A549 (cell line): ENCODE data around the gene KCTD18. TPM values are rescaled to one million over a fixed set of nuclear protein-coding genes. Genes with fewer than 3 reads are reported as not detected.

Experiments
- ATAC-seq, 2 experiments: fragments of 200-7000 bp in 1 of 2; fragments of >200 bp in 1 of 2; cut with Nextera tagmentation in 1 of 2; cut with Tn5 transposase in 1 of 2; 3 replicates each; pipeline versions ENCODE4 v1.8.0 to v1.9.1; 2018 to 2020; ENCODE audit warnings: mild to moderate bottlenecking in 1 of 2, moderate library complexity in 1 of 2
- CTCF ChIA-PET: fragments of 300-600 bp; sonication (Branson Sonifier 250); formaldehyde crosslinking; extraction: SDS; loops from one replicate; lab custom pipeline; 2021; ENCODE audit warnings: antibody characterized with exemption, inconsistent platforms; lab: Yijun Ruan, JAX
- POLR2A ChIA-PET: fragments of 350-600 bp; formaldehyde crosslinking; extraction: SDS; loops from one replicate; lab custom pipeline; 2021; ENCODE audit warnings: antibody characterized with exemption, inconsistent platforms; lab: Yijun Ruan, JAX
- DNase-seq, 2 experiments: peaks; one replicate each; pipeline versions ENCODE4 v3.0.0 to v3.0.0-alpha.2; 2011 to 2016; ENCODE audit warnings: low read depth in 1 of 2, low spot score in 1 of 2
- FAIRE-seq: peaks from 2 replicates; lab custom pipeline; 2011; peaks lifted over from hg19 to GRCh38; lab: Jason Lieb, UNC
- H3K27ac ChIP-seq, 2 experiments: fragments of >200 bp; sonication (Bioruptor Twin); formaldehyde crosslinking; 3 replicates each; pipeline ENCODE4 v1.5.1; 2016 to 2017
- H3K4me1 ChIP-seq: fragments of >200 bp; sonication (Bioruptor Twin); formaldehyde crosslinking; 3 replicates; pipeline ENCODE4 v1.6.1; 2016
- H3K4me2 ChIP-seq: fragments of >200 bp; sonication (Bioruptor Twin); formaldehyde crosslinking; 3 replicates; pipeline ENCODE4 v1.6.1; 2016
- H3K4me3 ChIP-seq: fragments of >200 bp; sonication (Bioruptor Twin); formaldehyde crosslinking; 3 replicates; pipeline ENCODE4 v1.5.1; 2016
- H3K9me3 ChIP-seq: fragments of >200 bp; sonication (Bioruptor Twin); formaldehyde crosslinking; 3 replicates; pipeline ENCODE4 v1.6.1; 2016
- CBX2 ChIP-seq: fragments of 200-600 bp; sonication (generic); IDR thresholded peaks from 2 replicates; pipeline ENCODE4 v1.6.1; 2016; ENCODE audit warnings: low read depth, mild to moderate bottlenecking, borderline replicate concordance
- CHD4 ChIP-seq: fragments of 200-600 bp; sonication (generic); IDR thresholded peaks from 2 replicates; pipeline ENCODE4 v1.6.1; 2016; ENCODE audit warnings: antibody characterized with exemption, mild to moderate bottlenecking, borderline replicate concordance
- ELK1 ChIP-seq: fragments of 150-350 bp; IDR thresholded peaks from 2 replicates; pipeline ENCODE4 v1.6.1; 2014; ENCODE audit warnings: low read depth, mild to moderate bottlenecking, low read length
- EP300 ChIP-seq, 2 experiments: fragments of >200 bp; sonication (Bioruptor Twin); formaldehyde crosslinking; IDR thresholded peaks; 2 replicates in 1 of 2; 3 replicates in 1 of 2; pipeline ENCODE4 v1.6.1; 2016 to 2017
- FOSB ChIP-seq: fragments of 250-450 bp; sonication (Bioruptor Pico); IDR thresholded peaks from 2 replicates; pipeline ENCODE4 v1.5.0; 2020; ENCODE audit warnings: mild to moderate bottlenecking, moderate library complexity
- FOSL2 ChIP-seq, 2 experiments: fragments of 450-650 bp in 1 of 2; fragments of >200 bp in 1 of 2; sonication (Bioruptor Twin) in 1 of 2; formaldehyde crosslinking; IDR thresholded peaks; 2 replicates each; pipeline versions ENCODE4 v1.5.0 to v1.6.1; 2016 to 2020; ENCODE audit warnings: mild to moderate bottlenecking in 1 of 2, moderate library complexity in 1 of 2
- HEYL ChIP-seq: fragments of 250-450 bp; sonication (Bioruptor Pico); IDR thresholded peaks from 2 replicates; pipeline ENCODE4 v1.8.0; 2021; ENCODE audit warnings: mild to moderate bottlenecking, moderate library complexity
- HOXA7 ChIP-seq: fragments of 250-450 bp; sonication (Bioruptor Pico); IDR thresholded peaks from 2 replicates; pipeline ENCODE4 v1.5.0; 2020; ENCODE audit warnings: mild to moderate bottlenecking, moderate library complexity
- JUN ChIP-seq, 2 experiments: fragments of >200 bp; sonication (Bioruptor Twin); formaldehyde crosslinking; IDR thresholded peaks; 2 replicates in 1 of 2; 3 replicates in 1 of 2; pipeline ENCODE4 v1.6.1; 2016 to 2017
- KDM1A ChIP-seq: fragments of 200-600 bp; sonication (generic); IDR thresholded peaks from 2 replicates; pipeline ENCODE4 v1.6.1; 2016; ENCODE audit warnings: low read depth, mild to moderate bottlenecking
- KDM5A ChIP-seq: fragments of 200-600 bp; sonication (generic); IDR thresholded peaks from 2 replicates; pipeline ENCODE4 v1.6.1; 2016; ENCODE audit warnings: antibody characterized with exemption, mild to moderate bottlenecking
- MAFK ChIP-seq: fragments of 450-650 bp; IDR thresholded peaks from 2 replicates; pipeline ENCODE4 v1.6.1; 2014; ENCODE audit not compliant: partially characterized antibody
- MAZ ChIP-seq: fragments of 150-350 bp; IDR thresholded peaks from 2 replicates; pipeline ENCODE4 v1.6.1; 2014; ENCODE audit warnings: antibody characterized with exemption, low read depth, low read length, borderline replicate concordance
- NFE2L2 ChIP-seq: fragments of 150-350 bp; conservative IDR thresholded peaks from 2 replicates; pipeline ENCODE4 v1.6.1; 2014; ENCODE audit warnings: low read length
- NR3C1 ChIP-seq: fragments of >200 bp; sonication (Bioruptor Twin); formaldehyde crosslinking; IDR thresholded peaks from 3 replicates; pipeline ENCODE4 v1.6.1; 2017
- PHF8 ChIP-seq: fragments of 200-600 bp; sonication (generic); IDR thresholded peaks from 2 replicates; pipeline ENCODE4 v1.6.1; 2016; ENCODE audit warnings: low read depth, mild to moderate bottlenecking, antibody characterized with exemption, moderate library complexity, borderline replicate concordance
- POLR2A ChIP-seq: IDR thresholded peaks from 2 replicates; pipeline ENCODE4 v1.6.1; 2012; ENCODE audit warnings: mild to moderate bottlenecking, low read length
- RCOR1 ChIP-seq: fragments of 150-350 bp; IDR thresholded peaks from 2 replicates; pipeline ENCODE4 v1.6.1; 2014; ENCODE audit warnings: antibody characterized with exemption, low read length, low read depth
- REST ChIP-seq: fragments of 200-600 bp; sonication (generic); IDR thresholded peaks from 2 replicates; pipeline ENCODE4 v1.6.1; 2016; ENCODE audit warnings: antibody characterized with exemption, mild to moderate bottlenecking, moderate library complexity
- RNF2 ChIP-seq: fragments of 200-600 bp; sonication (generic); IDR thresholded peaks from 2 replicates; pipeline ENCODE4 v1.6.1; 2016; ENCODE audit warnings: low read depth, mild to moderate bottlenecking, antibody characterized with exemption, moderate library complexity, borderline replicate concordance
- SMC3 ChIP-seq: fragments of >200 bp; sonication (Bioruptor Twin); formaldehyde crosslinking; IDR thresholded peaks from 3 replicates; pipeline ENCODE4 v1.6.1; 2018; ENCODE audit warnings: inconsistent platforms
- ZC3H11A ChIP-seq: fragments of 450-650 bp; IDR thresholded peaks from 2 replicates; pipeline ENCODE4 v1.6.1; 2014; ENCODE audit warnings: antibody characterized with exemption, mild to moderate bottlenecking
- ZFP36 ChIP-seq: fragments of 450-650 bp; IDR thresholded peaks from 2 replicates; pipeline ENCODE4 v1.6.1; 2014; ENCODE audit warnings: borderline replicate concordance; ENCODE audit not compliant: partially characterized antibody
- ZNF302 ChIP-seq: fragments of 250-450 bp; sonication (Bioruptor Pico); IDR thresholded peaks from 2 replicates; pipeline ENCODE4 v1.9.0; 2021; ENCODE audit warnings: inconsistent platforms, mild to moderate bottlenecking, moderate library complexity
- WGBS: methylation state at CpG from one replicate; pipeline ENCODE4 v1.1.6; 2017; ENCODE audit errors: missing lambda C conversion rate; 5-methylcytosine and 5-hydroxymethylcytosine counted together
- polyA plus RNA-seq, 4 experiments: library from polyadenylated mRNA; depleted of rRNA in 3 of 4; stranded (reverse); fragments of >200 nt; fragmentation: RNase III in 1 of 4; extraction: RNeasy Plus Mini Kit Qiagen cat#74134 plus additional on column Dnase treatment in 1 of 4; gene quantifications; 2 replicates in 3 of 4; 3 replicates in 1 of 4; pipeline ENCODE4 v1.2.3, GENCODE V29; 2011 to 2017
- TF ChIP-seq, protein P1 (sequence below): IDR thresholded peaks from 2 replicates; pipeline ENCODE4 v1.6.1; 2012; ENCODE audit warnings: low read depth, borderline replicate concordance
- TF ChIP-seq, protein P2 (sequence below): fragments of >200 bp; sonication (Bioruptor Twin); formaldehyde crosslinking; IDR thresholded peaks from 3 replicates; pipeline ENCODE4 v1.5.1; 2016

Gene KCTD18
- polyA plus RNA-seq, 2 of the 4 experiments (the other 2 are of a cell fraction), result 12.2 to 21.3 TPM

GRCh38 chr2:200443376-200443775 is 66.5 kb downstream of the KCTD18 start:
- no peak for ATAC-seq

GRCh38 chr2:200442471-200442870 is 67.4 kb downstream of the KCTD18 start:
- no peak for DNase-seq
- Histone ChIP-seq H3K4me1 (0 out of 3 replicates have a peak, but pooled peaks cover 5% of the 10 kb centered on the region), H3K27ac (no peak overlapping the region), H3K4me2 (no peak overlapping the region), H3K4me3 (no peak overlapping the region), H3K9me3 (no peaks in the 10 kb centered on the region)
- ChIA-PET CTCF (interaction anchor here (2.1 kb wide), 1 partner anchor 29 kb away, joined by 5 read pairs; no protein-coding TSS in a partner anchor), POLR2A (no interaction called here)
- TF ChIP-seq RNF2 (no peak), JUN (IDR thresholded peaks at IDR 0.05) (no peak)
- ATAC-seq, result no peak
- FAIRE-seq, result no peak
- WGBS, result 93% methylated on average over 1 of the region's 1 CpG

More at GRCh38 chr2:200443376-200443775, 66.5 kb downstream of the KCTD18 start:
- Histone ChIP-seq H3K4me1 (0 out of 3 replicates have a peak, but pooled peaks cover 5% of the 10 kb centered on the region), H3K4me3 (no peak overlapping the region), H3K9me3 (no peaks in the 10 kb centered on the region), H3K27ac (no peak overlapping the region), H3K4me2 (no peak overlapping the region)
- FAIRE-seq, result no peak
- ChIA-PET POLR2A (no interaction called here), CTCF (interaction anchor here (0.7 to 2.1 kb wide), 3 partner anchors 11 to 470 kb away, joined by 3 to 5 read pairs (median 4); no protein-coding TSS in a partner anchor)
- no peak for DNase-seq
- TF ChIP-seq ZC3H11A (no peak), FOSB (CRISPR knock-in tag) (no peak), REST (no peak), EP300 (IDR thresholded peaks at IDR 0.05) (no peak), ELK1 (no peak), SMC3 (no peak), KDM1A (no peak), NR3C1 (no peak), KDM5A (no peak), NFE2L2 (no peak), ZFP36 (no peak), RCOR1 (no peak), PHF8 (no peak), POLR2A (no peak)
- TF ChIP-seq, protein P1, sequence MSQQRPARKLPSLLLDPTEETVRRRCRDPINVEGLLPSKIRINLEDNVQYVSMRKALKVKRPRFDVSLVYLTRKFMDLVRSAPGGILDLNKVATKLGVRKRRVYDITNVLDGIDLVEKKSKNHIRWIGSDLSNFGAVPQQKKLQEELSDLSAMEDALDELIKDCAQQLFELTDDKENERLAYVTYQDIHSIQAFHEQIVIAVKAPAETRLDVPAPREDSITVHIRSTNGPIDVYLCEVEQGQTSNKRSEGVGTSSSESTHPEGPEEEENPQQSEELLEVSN, result no peak
- 71% methylated on average over 5 of the region's 5 CpGs for WGBS

GRCh38 chr2:200439981-200440380 is 69.9 kb downstream of the KCTD18 start:
- ChIA-PET CTCF (interaction anchor here (1.0 to 1.1 kb wide), 3 partner anchors 15 to 42 kb away, joined by 3 read pairs; no protein-coding TSS in a partner anchor), POLR2A (no interaction called here)
- no peak for FAIRE-seq
- no peak overlapping the region for H3K4me3 ChIP-seq
- no peak overlapping the region for H3K4me2 ChIP-seq
- H3K27ac ChIP-seq, result no peak overlapping the region
- 90% methylated on average over 5 of the region's 5 CpGs for WGBS
- H3K4me1 ChIP-seq, result 0 out of 3 replicates have a peak, but pooled peaks cover 5% of the 10 kb centered on the region
- ATAC-seq, result no peak
- no peak for DNase-seq
- H3K9me3 ChIP-seq, result no peaks in the 10 kb centered on the region
- TF ChIP-seq HEYL (no peak), ELK1 (no peak), HOXA7 (CRISPR knock-in tag) (no peak), CHD4 (no peak), KDM5A (no peak), ZNF302 (CRISPR knock-in tag) (no peak), JUN (IDR thresholded peaks at IDR 0.05) (no peak), MAFK (no peak), MAZ (no peak), ZC3H11A (no peak), CBX2 (no peak), FOSL2 (IDR thresholded peaks at IDR 0.05) (no peak), FOSL2 (CRISPR knock-in tag; IDR thresholded peaks at IDR 0.05) (no peak)
- TF ChIP-seq, protein P2, sequence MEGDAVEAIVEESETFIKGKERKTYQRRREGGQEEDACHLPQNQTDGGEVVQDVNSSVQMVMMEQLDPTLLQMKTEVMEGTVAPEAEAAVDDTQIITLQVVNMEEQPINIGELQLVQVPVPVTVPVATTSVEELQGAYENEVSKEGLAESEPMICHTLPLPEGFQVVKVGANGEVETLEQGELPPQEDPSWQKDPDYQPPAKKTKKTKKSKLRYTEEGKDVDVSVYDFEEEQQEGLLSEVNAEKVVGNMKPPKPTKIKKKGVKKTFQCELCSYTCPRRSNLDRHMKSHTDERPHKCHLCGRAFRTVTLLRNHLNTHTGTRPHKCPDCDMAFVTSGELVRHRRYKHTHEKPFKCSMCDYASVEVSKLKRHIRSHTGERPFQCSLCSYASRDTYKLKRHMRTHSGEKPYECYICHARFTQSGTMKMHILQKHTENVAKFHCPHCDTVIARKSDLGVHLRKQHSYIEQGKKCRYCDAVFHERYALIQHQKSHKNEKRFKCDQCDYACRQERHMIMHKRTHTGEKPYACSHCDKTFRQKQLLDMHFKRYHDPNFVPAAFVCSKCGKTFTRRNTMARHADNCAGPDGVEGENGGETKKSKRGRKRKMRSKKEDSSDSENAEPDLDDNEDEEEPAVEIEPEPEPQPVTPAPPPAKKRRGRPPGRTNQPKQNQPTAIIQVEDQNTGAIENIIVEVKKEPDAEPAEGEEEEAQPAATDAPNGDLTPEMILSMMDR, result no peak
